Heart left ventricle (tissue), 16 donors: ENCODE data around the gene CDRT4. TPM values are rescaled to one million over a fixed set of nuclear protein-coding genes. Genes with fewer than 3 reads are reported as not detected.

Source experiments
- ATAC-seq, 4 donors: fragments of 200-7000 bp; cut with Tn5 transposase; one replicate each; pipeline ENCODE4 v1.9.1; 2020 to 2022; ENCODE audit warnings: moderate library complexity in 4 of 4, mild to moderate bottlenecking in 3 of 4, moderate number of reproducible peaks in 1 of 4
- DNase-seq, 5 donors: peaks; one replicate each; pipeline ENCODE4 v3.0.0-alpha.2; 2020
- H3K27ac ChIP-seq, 12 donors: fragments of 200-600 bp; sonication (generic) in 4 of 12; one replicate each; pipeline versions ENCODE4 v1.5.0 to v1.8.0; 2016 to 2022; ENCODE audit warnings: mild to moderate bottlenecking in 2 of 12
- H3K27me3 ChIP-seq, 9 donors: fragments of 200-600 bp; sonication (generic) in 2 of 9; one replicate each; pipeline versions ENCODE4 v1.5.1 to v1.8.0; 2016 to 2022; ENCODE audit warnings: mild to moderate bottlenecking in 3 of 9
- H3K36me3 ChIP-seq, 9 donors: fragments of 200-600 bp; sonication (generic) in 2 of 9; one replicate each; pipeline versions ENCODE4 v1.5.0 to v1.8.0; 2018 to 2022; ENCODE audit warnings: mild to moderate bottlenecking in 2 of 9
- H3K4me1 ChIP-seq, 12 donors: fragments of 200-600 bp; sonication (generic) in 4 of 12; one replicate each; pipeline versions ENCODE4 v1.5.0 to v1.8.0; 2016 to 2022; ENCODE audit warnings: mild to moderate bottlenecking in 3 of 12
- H3K4me3 ChIP-seq, 12 donors: fragments of 200-600 bp; sonication (generic) in 4 of 12; one replicate each; pipeline versions ENCODE4 v1.5.0 to v1.8.0; 2017 to 2022; ENCODE audit warnings: mild to moderate bottlenecking in 9 of 12, moderate library complexity in 4 of 12
- H3K9me3 ChIP-seq, 12 donors: fragments of 200-600 bp; sonication (generic) in 4 of 12; one replicate each; pipeline versions ENCODE4 v1.5.0 to v1.8.0; 2016 to 2022; ENCODE audit warnings: mild to moderate bottlenecking in 1 of 12
- POLR2A ChIP-seq, 2 donors: fragments of 450-650 bp; IDR thresholded peaks; one replicate each; pipeline ENCODE4 v1.6.1; 2017; ENCODE audit warnings: antibody characterized with exemption in 2 of 2, mild to moderate bottlenecking in 2 of 2, moderate library complexity in 2 of 2
- WGBS, 4 donors: extraction: QIAGEN DNeasy Blood & Tissue Kit in 2 of 4; methylation state at CpG; one replicate each; pipeline versions ENCODE4 v1.1.5 to v1.1.7; 2013 to 2018; 5-methylcytosine and 5-hydroxymethylcytosine counted together
- intact Hi-C, 10 donors: fragments of 100-400 bp; cut with DNase I; formaldehyde crosslinking; loops; one replicate each; pipeline versions ENCODE4 v1.11.1 to v1.14.2; 2022
- polyA plus RNA-seq, 2 donors: library from polyadenylated mRNA; stranded (reverse); fragments of 200-250 nt; gene quantifications; one replicate each; pipeline ENCODE4 v1.2.3, GENCODE V29; 2013
- total RNA-seq, 9 donors: library from RNA; depleted of rRNA in 2 of 9; stranded (reverse); fragments of >200 nt in 2 of 9; fragmentation: NEBNext Ultra II Directional in 3 of 9; extraction: Animal tissue kit (Norgen Biotek cat#: 25700) in 3 of 9; gene quantifications; one replicate each; pipeline versions ENCODE4 v1.1.0 to v1.2.4, GENCODE V29; 2016 to 2023
- TF ChIP-seq, protein P1 (sequence below), 12 donors: fragments of 200-600 bp; sonication (generic) in 4 of 12; IDR thresholded peaks; one replicate each; pipeline versions ENCODE4 v1.5.0 to v1.8.0; 2018 to 2022; ENCODE audit warnings: antibody characterized with exemption in 12 of 12, mild to moderate bottlenecking in 5 of 12
- donor health status: ischemic (EF 13 %, LVEDD 7.1; RV severe dilation, severe dysfunction).
- donor health status: healthy with polysubstance abuse.
- donor health status: DM: no; HTN: yes; CAD: no.
- donor health status: DM: no; HTN: no; CAD: no.
- donor health status: ischemic (EF 25% LVEDD 6.9; RV normal size, moderate dysfunction).
- donor health status: ischemic (EF 25% LVEDD 5.7; RV mildly dilated, moderate dysfunction).
- donor health status: healthy.
- donor health status: DM: yes; HTN: yes; CAD: no.
- donor health status: ischemic (EF 35%, LVEDD 5.7; RV mildly dilated, moderate dysfunction).
- donor health status: nonischemic (EF 11% LVEDD 7.7; RV severe dilation, severe dysfunction).
- donor health status: DM: yes; HTN: yes; CAD: no.
- donor health status: PGD.
- donor health status: ischemic (EF 29% LVEDD 5.4; RV normal size, mild dysfunction).
- donor health status: nonischemic (EF 23%, LVEDD 6.1; RV moderate dilation, normal function).

CDRT4 gene
- total and polyA plus RNA-seq, 11 donors = 0.12 to 4.7 (median 0.96) TPM; not detected in 2

DNA sequence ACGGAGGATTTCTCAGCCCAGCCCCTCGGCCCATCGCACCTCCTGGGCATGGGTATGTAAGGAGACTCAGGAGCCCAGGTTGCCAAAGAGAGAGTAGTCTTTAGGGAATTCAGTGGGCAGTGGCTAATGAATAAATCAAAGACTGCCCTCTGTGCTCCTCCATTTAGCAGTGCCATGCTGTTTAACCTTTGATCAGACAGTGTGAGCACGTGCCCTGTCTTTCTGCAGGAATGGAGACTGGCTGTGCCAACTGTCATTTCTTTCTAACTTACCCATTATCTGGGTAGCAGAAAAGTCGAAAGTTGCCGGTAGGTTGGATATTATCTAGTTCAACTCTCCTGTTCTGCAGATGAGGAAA lies 62.4 kb downstream of the CDRT4 start:
- no peaks in the 10 kb centered on the region for H3K36me3 ChIP-seq
- 85 to 98% (median 93%) methylated on average over 6 of the region's 6 CpGs for WGBS, 4 donors
- H3K4me1 ChIP-seq = peaks cover 0 to 42% (median 14%) of the 10 kb centered on the region in 12 donors
- peak overlapping the region in 3 of 12 donors; percentile 14 to 49 (median 21) for H3K27ac ChIP-seq
- TF ChIP-seq POLR2A (IDR thresholded peaks at IDR 0.05) = no peak
- TF ChIP-seq, protein P1, sequence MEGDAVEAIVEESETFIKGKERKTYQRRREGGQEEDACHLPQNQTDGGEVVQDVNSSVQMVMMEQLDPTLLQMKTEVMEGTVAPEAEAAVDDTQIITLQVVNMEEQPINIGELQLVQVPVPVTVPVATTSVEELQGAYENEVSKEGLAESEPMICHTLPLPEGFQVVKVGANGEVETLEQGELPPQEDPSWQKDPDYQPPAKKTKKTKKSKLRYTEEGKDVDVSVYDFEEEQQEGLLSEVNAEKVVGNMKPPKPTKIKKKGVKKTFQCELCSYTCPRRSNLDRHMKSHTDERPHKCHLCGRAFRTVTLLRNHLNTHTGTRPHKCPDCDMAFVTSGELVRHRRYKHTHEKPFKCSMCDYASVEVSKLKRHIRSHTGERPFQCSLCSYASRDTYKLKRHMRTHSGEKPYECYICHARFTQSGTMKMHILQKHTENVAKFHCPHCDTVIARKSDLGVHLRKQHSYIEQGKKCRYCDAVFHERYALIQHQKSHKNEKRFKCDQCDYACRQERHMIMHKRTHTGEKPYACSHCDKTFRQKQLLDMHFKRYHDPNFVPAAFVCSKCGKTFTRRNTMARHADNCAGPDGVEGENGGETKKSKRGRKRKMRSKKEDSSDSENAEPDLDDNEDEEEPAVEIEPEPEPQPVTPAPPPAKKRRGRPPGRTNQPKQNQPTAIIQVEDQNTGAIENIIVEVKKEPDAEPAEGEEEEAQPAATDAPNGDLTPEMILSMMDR (IDR thresholded peaks at IDR 0.05) = no peak
- no peaks in the 10 kb centered on the region for H3K9me3 ChIP-seq
- no peaks in the 10 kb centered on the region for H3K27me3 ChIP-seq
- DNase-seq (no peak), ATAC-seq (no peak)
- intact Hi-C loops = no loop called here
- H3K4me3 ChIP-seq = no peak overlapping the region

DNA sequence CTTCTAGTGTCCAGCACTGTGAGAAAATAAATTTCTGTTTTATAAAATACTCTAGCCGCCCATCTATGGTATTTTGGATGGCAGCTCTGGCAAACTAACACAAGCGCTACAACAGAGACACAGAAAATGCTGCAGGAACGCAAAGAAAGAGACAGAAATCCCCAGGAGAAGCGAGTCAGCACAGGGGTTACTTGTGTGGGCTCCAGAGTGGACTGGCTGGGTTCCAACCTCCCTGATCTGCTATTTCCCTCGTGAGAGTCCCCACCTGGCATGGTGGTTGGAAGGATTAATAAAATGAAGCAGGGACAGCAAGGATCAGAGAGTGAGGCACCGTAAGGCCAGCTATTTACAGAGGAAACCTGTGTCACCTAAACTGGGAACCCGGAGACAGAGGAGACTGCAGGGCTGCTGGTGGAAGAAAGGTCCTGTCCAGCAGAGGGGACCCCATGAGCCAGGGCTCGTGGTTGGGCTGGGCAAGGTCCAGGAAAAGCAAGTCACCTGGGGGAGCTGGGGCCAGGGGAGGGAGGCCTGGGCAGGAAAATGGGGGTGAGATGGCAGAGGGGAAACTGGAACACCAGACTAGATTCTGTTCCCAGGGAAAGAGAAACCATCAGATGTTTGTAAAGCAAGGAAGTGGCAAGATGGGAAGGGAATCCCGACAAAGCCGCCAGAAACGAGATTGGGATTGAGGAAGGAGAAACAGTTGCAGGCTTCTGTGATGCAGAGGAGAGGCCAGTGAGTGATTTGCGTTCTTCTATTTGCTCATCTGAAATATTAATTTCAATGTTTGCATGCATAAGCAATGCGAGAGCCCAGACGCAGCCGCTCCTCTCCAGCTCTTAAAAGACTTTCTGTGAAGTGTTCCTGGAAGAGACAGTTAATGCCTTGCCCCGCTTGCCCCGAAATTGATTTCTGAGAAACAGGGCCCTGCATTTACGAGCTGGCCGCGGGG lies 63.0 kb downstream of the CDRT4 start:
- TF ChIP-seq, protein P1 (IDR thresholded peaks at IDR 0.05) = no peak
- no peak for TF ChIP-seq POLR2A (IDR thresholded peaks at IDR 0.05)
- H3K27me3 ChIP-seq = no peaks in the 10 kb centered on the region
- intact Hi-C loops = no loop called here
- H3K36me3 ChIP-seq = no peaks in the 10 kb centered on the region
- DNase-seq = peak in 1 of 5 donors; percentile 31
- no peaks in the 10 kb centered on the region for H3K9me3 ChIP-seq
- peak overlapping the region in 7 of 12 donors; percentile 4 to 49 (median 21) for H3K27ac ChIP-seq
- no peak overlapping the region for H3K4me3 ChIP-seq
- peaks cover 0 to 38% (median 15%) of the 10 kb centered on the region in 12 donors for H3K4me1 ChIP-seq
- ATAC-seq = peak in 1 of 4 donors; percentile 30
- WGBS, 4 donors = 62 to 74% (median 72%) methylated on average over 20 of the region's 20 CpGs

DNA sequence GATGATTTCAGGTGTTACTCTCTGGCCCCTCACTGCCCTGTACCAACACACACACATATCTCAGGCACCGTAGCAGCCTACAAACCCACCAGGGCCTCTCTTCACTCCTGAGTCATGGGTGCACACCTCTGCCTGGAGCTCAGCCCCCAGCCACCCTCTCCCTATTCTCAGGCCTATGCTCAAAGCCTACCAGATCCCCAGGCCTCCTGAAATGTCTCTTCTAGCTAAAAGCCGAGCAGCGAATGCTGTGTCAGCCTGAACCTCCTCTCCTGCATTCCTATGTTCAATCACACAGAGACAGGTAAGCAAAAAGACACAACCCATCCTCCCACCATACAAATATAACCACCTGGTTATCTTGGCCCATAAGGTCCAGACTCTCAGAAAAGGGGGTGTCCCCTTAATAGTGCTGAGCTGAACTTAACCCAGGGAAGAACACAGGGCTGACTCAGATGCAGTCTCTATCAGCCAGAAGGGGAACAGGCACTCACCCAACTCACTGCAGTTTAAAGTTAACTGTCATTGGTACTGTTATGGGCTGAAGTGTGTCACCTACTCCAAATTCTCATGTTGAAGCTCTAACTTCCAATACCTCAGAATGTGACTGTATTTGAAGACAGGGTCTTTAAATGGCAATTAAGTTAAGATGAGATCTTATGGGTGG lies 64.0 kb downstream of the CDRT4 start:
- Histone ChIP-seq H3K4me3 (no peak overlapping the region), H3K27ac (peak overlapping the region in 1 of 12 donors; percentile 19), H3K36me3 (no peaks in the 10 kb centered on the region), H3K9me3 (no peaks in the 10 kb centered on the region), H3K4me1 (peaks cover 4 to 42% (median 25%) of the 10 kb centered on the region in 12 donors), H3K27me3 (no peaks in the 10 kb centered on the region)
- ATAC-seq (peak; percentile 72 to 83 (median 76)), DNase-seq (peak in 1 of 5 donors; percentile 30)
- intact Hi-C loops = no loop called here
- 83 to 95% (median 93%) methylated on average over 3 of the region's 3 CpGs for WGBS, 4 donors
- TF ChIP-seq POLR2A (IDR thresholded peaks at IDR 0.05) = no peak
- TF ChIP-seq, protein P1 (IDR thresholded peaks at IDR 0.05) = no peak

DNA sequence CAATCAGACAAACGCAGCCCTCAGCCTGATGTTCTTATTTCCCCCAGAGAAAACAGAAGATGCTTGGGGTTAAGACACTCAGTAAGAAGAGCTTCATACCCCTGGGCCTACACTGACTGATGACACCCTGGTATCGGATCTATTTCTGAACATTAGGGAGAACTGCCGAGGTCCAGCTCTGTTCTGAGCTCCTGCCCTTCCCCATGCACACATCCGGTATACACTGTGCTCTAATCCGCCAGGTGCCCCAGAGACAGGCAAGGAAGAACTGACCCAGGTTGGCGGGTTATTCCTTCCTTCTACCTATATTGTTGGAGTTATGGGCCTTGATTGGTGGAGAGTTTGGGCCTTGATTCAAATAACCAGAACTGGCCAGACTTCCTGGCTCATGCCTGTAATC lies 68.0 kb downstream of the CDRT4 start:
- WGBS, 4 donors = 87 to 95% (median 89%) methylated on average over 6 of the region's 6 CpGs
- H3K4me1 ChIP-seq = peaks cover 6 to 37% (median 26%) of the 10 kb centered on the region in 12 donors
- no peaks in the 10 kb centered on the region for H3K9me3 ChIP-seq
- intact Hi-C loops = loop anchor here in 1 of 10 donors (10.0 kb wide), 1 partner anchor 55 kb away; the partner anchor contains the start of gene TEKT3
- no peak for DNase-seq
- H3K27me3 ChIP-seq = no peaks in the 10 kb centered on the region
- TF ChIP-seq, protein P1 (IDR thresholded peaks at IDR 0.05) = no peak
- no peak for TF ChIP-seq POLR2A (IDR thresholded peaks at IDR 0.05)
- ATAC-seq = no peak
- H3K36me3 ChIP-seq = no peaks in the 10 kb centered on the region
- peak overlapping the region in 3 of 12 donors; percentile 6 to 62 (median 11) for H3K27ac ChIP-seq
- no peak overlapping the region for H3K4me3 ChIP-seq
